SU-DHL-6 (cell line): ENCODE data around the gene CFAP54.

ENCODE experiments used
- CTCF ChIP-seq: fragments of 200-600 bp; sonication (generic); IDR thresholded peaks from one replicate; pipeline ENCODE4 v1.5.1; 2017; ENCODE audit warnings: antibody characterized with exemption, mild to moderate bottlenecking, low read length, moderate library complexity; ENCODE audit not compliant: insufficient read depth, poor library complexity, severe bottlenecking
- EZH2phosphoT487 ChIP-seq: fragments of 200-600 bp; sonication (generic), shearing (Covaris generic); conservative IDR thresholded peaks from 2 replicates; pipeline ENCODE4 v1.6.1; 2018; ENCODE audit warnings: mild to moderate bottlenecking, antibody characterized with exemption, low read length, moderate library complexity, mixed read lengths

- TF ChIP-seq CTCF (no peak), EZH2phosphoT487 (no peak)
These were observed 116.8 kb downstream of the CFAP54 start for GRCh38 chr12:96606134-96606533.
